Fibroblast of mammary gland (primary cell): ENCODE measurements around the gene ENOX2.
"Not testable (repeated sequence)": the region's sequence is repeated elsewhere in the genome, so short reads cannot be mapped to it uniquely, and the experiment has no call there.

Experiments
- DNase-seq: peaks from one replicate; pipeline ENCODE4 v3.0.0-alpha.2; 2010; ENCODE audit warnings: low read depth
- H3K4me3 ChIP-seq: 2 replicates; pipeline ENCODE4 v1.5.1; 2011; ENCODE audit warnings: low read depth, mild to moderate bottlenecking, low read length, moderate library complexity; ENCODE audit not compliant: control insufficient read depth
- CTCF ChIP-seq: conservative IDR thresholded peaks from 2 replicates; pipeline ENCODE4 v1.5.1; 2011; ENCODE audit warnings: low read depth, low read length, inconsistent platforms; ENCODE audit not compliant: control insufficient read depth, insufficient read depth

Gene ENOX2

GRCh38 chrX:130902783-130903613 is at the start of gene ENOX2:
Gene ENOX2 (minus strand): TSS chrX:130903209. CDS start chrX:130703216, 199,993 bp downstream.
- DNase-seq: peak; percentile 95
- TF ChIP-seq CTCF: no peak
- peak within 1 kb of the TSS; percentile 64 for H3K4me3 ChIP-seq

GRCh38 chrX:130952266-130953043 is 49.4 kb upstream of the ENOX2 start:
- TF ChIP-seq CTCF: no peak
- H3K4me3 ChIP-seq: no peak overlapping the region
- DNase-seq: no peak

- no peak for DNase-seq
- no peak for TF ChIP-seq CTCF
- no peak overlapping the region for H3K4me3 ChIP-seq
These were observed 41.2 kb upstream of the ENOX2 start for GRCh38 chrX:130944230-130944629.

- TF ChIP-seq CTCF: no peak
- no peak for DNase-seq
- H3K4me3 ChIP-seq: no peak overlapping the region
These were observed 34.1 kb upstream of the ENOX2 start for GRCh38 chrX:130937101-130937500.

- no peak for DNase-seq
- H3K4me3 ChIP-seq: no peak overlapping the region
- TF ChIP-seq CTCF: no peak
These were observed 30.3 kb upstream of the ENOX2 start for GRCh38 chrX:130933358-130933757.

GRCh38 chrX:130920405-130920804 is 17.4 kb upstream of the ENOX2 start:
- H3K4me3 ChIP-seq, DNase-seq: not testable (repeated sequence)

- H3K4me3 ChIP-seq, DNase-seq: not testable (repeated sequence)
These were observed 16.7 kb upstream of the ENOX2 start for GRCh38 chrX:130919676-130920075.

GRCh38 chrX:130918498-130918897 is 15.5 kb upstream of the ENOX2 start:
- not testable (repeated sequence) for DNase-seq, H3K4me3 ChIP-seq
